ENCODE results near the gene FSTL5. TPM values are rescaled to one million over a fixed set of nuclear protein-coding genes. Genes with fewer than 3 reads are reported as not detected.

Gene FSTL5
- total and polyA plus RNA-seq, 10 of the 15 experiments (the other 5 are each of a cell fraction or from before 2014, with no cell fraction given): 0.04 to 2.4 (median 0.08) TPM; not detected in 4

- TF ChIP-seq PML (IDR thresholded peaks at IDR 0.05; ENCODE audit: low read length): no peak
- no peak for TF ChIP-seq CEBPB (IDR thresholded peaks at IDR 0.05; ENCODE audit: borderline replicate concordance in 1 of 2, low read depth in 2 of 2, low read length in 2 of 2)
- TF ChIP-seq EED (IDR thresholded peaks at IDR 0.05; ENCODE audit: low read depth): no peak
- TF ChIP-seq CREM (IDR thresholded peaks at IDR 0.05; ENCODE audit: low read depth): no peak
- no peak for TF ChIP-seq IKZF1 (conservative IDR thresholded peaks at IDR 0.05)
- TF ChIP-seq PKNOX1 (IDR thresholded peaks at IDR 0.05): no peak
- TF ChIP-seq CREB1 (IDR thresholded peaks at IDR 0.05; ENCODE audit: low read depth): no peak
- no peak for TF ChIP-seq MAX (IDR thresholded peaks at IDR 0.05; ENCODE audit: low read depth, low read length)
- TF ChIP-seq SIX5 (IDR thresholded peaks at IDR 0.05; ENCODE audit: low read depth, low read length, severe bottlenecking): no peak
- no peak for TF ChIP-seq ATF7 (IDR thresholded peaks at IDR 0.05; ENCODE audit: low read depth)
- TF ChIP-seq SMAD1 (IDR thresholded peaks at IDR 0.05; ENCODE audit: low read depth, partially characterized antibody): no peak
- no peak for TF ChIP-seq MEF2B (IDR thresholded peaks at IDR 0.05; ENCODE audit: partially characterized antibody, poor library complexity, severe bottlenecking)
- H4K20me1 ChIP-seq (ENCODE audit: control insufficient read depth, insufficient read depth): no peaks in the 10 kb centered on the region
- WGBS (ENCODE audit: insufficient coverage, insufficient replicate concordance, low lambda C conversion rate, missing lambda C conversion rate): 0% methylated on average over 4 of the region's 4 CpGs
- in situ Hi-C loops (cut with MboI) (no loop called here), intact Hi-C loops (cut with micrococcal nuclease; ENCODE audit: unreplicated experiment) (no loop called here)
- no peak overlapping the region for H2AFZ ChIP-seq (ENCODE audit: control insufficient read depth, low read depth, low read length)
- H3K9me3 ChIP-seq (replicated peaks; ENCODE audit: control insufficient read depth, insufficient read depth, low read length): no peaks in the 10 kb centered on the region
- H3K4me2 ChIP-seq (ENCODE audit: control insufficient read depth, insufficient read depth): no peak overlapping the region
- no peak overlapping the region for H3K4me3 ChIP-seq
- no peaks in the 10 kb centered on the region for H3K36me3 ChIP-seq (ENCODE audit: control insufficient read depth in 2 of 2, insufficient read depth in 2 of 2, low read length in 1 of 2)
- ATAC-seq (no peak), DNase-seq (ENCODE audit: low read depth, low spot score) (no peak), FAIRE-seq (no peak)
- H3K79me2 ChIP-seq (ENCODE audit: control insufficient read depth, insufficient read depth, low read length): no peaks in the 10 kb centered on the region
- no TSS peak for BruUV-seq (replicated peaks)
- H3K9ac ChIP-seq (ENCODE audit: control insufficient read depth, insufficient read depth, low read length): no peak overlapping the region
- SMC1A ChIA-PET (ENCODE audit: uncharacterized antibody, unreplicated experiment): interaction anchor here (1.4 kb wide), 1 partner anchor 47 kb away, joined by 3 read pairs; no protein-coding TSS in a partner anchor
- no peaks in the 10 kb centered on the region for H3K4me1 ChIP-seq (ENCODE audit: control insufficient read depth, insufficient read depth, low read length)
- RAD21 ChIA-PET (ENCODE audit: unreplicated experiment): no interaction called here
- POLR2A ChIA-PET: no interaction called here
- H3K27ac ChIP-seq (ENCODE audit: control insufficient read depth, insufficient read depth): no peak overlapping the region
- no peaks in the 10 kb centered on the region for H3K27me3 ChIP-seq (replicated peaks in 1 of 2; ENCODE audit: control insufficient read depth in 2 of 2, insufficient read depth in 2 of 2, low read length in 1 of 2)
- CTCF ChIA-PET: interaction anchor here (0.6 kb wide), 1 partner anchor 8 kb away, joined by 3 read pairs; no protein-coding TSS in a partner anchor
Measured at GRCh38 chr4:161906836-161907589, 256.8 kb downstream of the FSTL5 start.

Measured in GM12878 (cell line).